ENCODE data around the gene SFXN2.
A peak's percentile ranks its signal among the peaks of the same experiment; 100 is the strongest.

The SFXN2 gene

DNA sequence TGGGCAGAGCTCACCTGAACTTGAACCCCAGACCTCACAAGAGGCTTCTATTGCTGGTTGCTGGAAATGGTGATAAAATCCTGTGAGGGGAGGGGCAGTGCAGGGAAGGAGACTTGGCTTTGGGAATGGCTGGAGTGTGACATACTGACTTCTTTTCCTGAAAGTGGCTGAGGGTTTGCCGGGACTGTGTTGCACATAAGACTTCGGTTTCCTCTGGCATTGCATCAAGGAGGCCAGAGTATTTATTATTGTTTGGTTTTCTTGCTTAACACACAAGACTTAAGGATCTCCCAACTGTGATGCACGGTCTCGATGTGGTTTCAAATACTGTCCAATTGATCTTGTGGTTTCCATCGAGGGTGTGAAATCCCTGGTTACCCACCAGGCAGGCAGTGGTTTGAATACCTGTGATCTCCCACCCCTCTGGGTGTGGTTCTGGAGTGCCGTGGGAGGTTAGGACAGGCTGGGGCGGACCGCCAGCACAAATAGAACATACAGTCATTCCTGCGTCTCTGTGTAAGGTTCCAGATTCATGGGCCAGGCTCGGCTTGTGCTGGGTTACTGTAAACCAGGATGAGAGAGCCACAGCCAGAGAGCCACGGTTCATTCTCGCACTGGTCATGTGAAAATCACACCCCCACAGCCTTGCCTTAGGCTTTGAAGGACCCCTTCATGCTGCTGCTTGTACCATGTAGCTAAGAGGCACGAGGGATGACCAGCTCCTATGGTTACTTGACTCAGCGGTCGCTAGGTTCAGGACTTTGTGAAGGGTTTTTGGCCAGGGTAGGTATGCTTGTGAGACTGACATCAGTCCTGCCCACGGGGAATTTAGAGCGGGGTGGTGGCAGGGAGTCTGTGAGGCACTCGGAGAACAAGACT is 68.5 kb downstream of the SFXN2 start:
- TF ChIP-seq, protein P1, sequence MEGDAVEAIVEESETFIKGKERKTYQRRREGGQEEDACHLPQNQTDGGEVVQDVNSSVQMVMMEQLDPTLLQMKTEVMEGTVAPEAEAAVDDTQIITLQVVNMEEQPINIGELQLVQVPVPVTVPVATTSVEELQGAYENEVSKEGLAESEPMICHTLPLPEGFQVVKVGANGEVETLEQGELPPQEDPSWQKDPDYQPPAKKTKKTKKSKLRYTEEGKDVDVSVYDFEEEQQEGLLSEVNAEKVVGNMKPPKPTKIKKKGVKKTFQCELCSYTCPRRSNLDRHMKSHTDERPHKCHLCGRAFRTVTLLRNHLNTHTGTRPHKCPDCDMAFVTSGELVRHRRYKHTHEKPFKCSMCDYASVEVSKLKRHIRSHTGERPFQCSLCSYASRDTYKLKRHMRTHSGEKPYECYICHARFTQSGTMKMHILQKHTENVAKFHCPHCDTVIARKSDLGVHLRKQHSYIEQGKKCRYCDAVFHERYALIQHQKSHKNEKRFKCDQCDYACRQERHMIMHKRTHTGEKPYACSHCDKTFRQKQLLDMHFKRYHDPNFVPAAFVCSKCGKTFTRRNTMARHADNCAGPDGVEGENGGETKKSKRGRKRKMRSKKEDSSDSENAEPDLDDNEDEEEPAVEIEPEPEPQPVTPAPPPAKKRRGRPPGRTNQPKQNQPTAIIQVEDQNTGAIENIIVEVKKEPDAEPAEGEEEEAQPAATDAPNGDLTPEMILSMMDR (IDR thresholded peaks at IDR 0.05; ENCODE audit: low read length, missing control alignments): no peak
- peak overlapping the region; percentile 35 for H3K4me3 ChIP-seq (replicated peaks; ENCODE audit: low read depth, low read length)
- peak; percentile 96 for DNase-seq (ENCODE audit: low read depth)

DNA sequence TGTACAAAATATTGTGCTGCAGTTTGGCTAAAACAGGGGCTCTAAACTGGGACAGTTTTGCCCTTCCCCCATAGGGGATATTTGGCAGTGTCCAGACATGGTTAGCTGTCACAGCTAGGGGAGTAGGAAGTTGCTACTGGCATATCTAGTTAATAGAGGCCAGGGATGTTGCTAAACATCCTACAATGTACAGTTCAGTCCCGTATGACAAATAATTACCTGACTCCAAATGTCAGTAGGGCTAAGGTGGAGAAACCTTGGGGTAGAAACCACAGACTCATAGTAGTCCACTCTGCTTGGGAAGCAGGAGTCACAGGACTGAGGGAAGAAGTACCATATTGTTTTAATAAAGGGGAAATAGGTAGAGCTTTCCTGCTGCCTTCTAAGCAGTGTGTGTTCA is 69.1 kb downstream of the SFXN2 start:
- TF ChIP-seq, protein P1 (IDR thresholded peaks at IDR 0.05; ENCODE audit: low read length, missing control alignments): no peak
- no peak for DNase-seq (ENCODE audit: low read depth)
- peak overlapping the region; percentile 35 for H3K4me3 ChIP-seq (replicated peaks; ENCODE audit: low read depth, low read length)

DNA sequence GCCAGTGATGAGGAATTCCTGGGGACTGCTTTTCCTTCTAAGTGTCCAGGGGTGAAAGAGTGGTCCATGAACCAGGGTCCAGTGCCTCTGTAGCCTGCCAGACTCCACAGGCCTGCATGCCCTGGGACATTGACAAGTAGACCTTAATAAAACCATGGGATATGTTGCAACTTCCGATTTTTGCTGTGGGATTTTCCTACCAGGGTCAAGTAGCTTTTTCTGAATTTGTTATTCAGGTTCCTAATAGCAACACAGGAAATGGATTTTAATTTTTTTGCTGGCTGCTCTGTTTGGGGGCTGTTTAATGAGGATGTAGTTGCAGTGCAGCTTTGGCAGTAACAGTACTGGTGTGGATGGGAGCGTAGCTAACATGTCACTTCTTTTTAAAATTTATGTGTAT is 71.4 kb downstream of the SFXN2 start:
- H3K4me3 ChIP-seq (replicated peaks; ENCODE audit: low read depth, low read length): no peak overlapping the region
- DNase-seq (ENCODE audit: low read depth): peak; percentile 90

DNA sequence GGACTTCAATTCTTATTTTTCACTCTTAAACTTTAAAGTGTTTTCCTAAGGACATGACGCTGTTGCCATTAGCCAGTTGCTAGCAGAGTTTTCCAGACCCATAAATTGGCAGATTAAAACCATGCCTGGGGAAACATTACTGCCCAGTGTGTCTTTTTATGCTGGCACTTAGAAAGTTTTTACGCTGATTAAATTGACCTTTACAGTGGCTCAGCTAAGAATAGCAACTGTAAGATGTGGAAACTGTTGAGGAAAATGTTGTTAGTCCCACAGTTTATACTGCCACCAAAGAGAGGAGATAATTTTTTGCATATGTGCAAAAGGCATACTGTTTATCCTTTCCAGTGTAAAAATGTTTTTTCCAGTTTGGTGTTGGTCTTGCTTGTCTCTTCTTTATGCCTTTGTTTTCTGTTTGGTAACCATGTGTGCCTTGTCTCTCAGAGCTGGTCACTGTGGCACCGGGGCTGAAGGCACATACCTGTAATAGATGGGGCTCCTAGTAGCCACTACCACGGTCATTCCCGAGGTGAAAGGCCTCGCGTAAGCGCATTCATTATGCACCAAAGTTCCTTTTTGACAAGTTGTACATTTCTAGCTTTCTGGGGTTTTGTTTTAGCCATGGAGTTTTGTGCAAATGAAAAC is 77.4 kb downstream of the SFXN2 start:
- DNase-seq (ENCODE audit: low read depth): no peak
- TF ChIP-seq, protein P1 (IDR thresholded peaks at IDR 0.05; ENCODE audit: low read length, missing control alignments): no peak
- H3K4me3 ChIP-seq (replicated peaks; ENCODE audit: low read depth, low read length): no peak overlapping the region

More for the DNA sequence above, 71.4 kb downstream of the SFXN2 start:
- TF ChIP-seq, protein P1 (IDR thresholded peaks at IDR 0.05; ENCODE audit: low read length, missing control alignments): no peak
